ENCODE results near the gene KIF3C. TPM values are rescaled to one million over a fixed set of nuclear protein-coding genes. Genes with fewer than 3 reads are reported as not detected.

Gene KIF3C
- total and polyA plus RNA-seq, 2 of the 8 experiments (the other 6 are each of a cell fraction or from before 2014, with no cell fraction given), result 13.4 to 58.1 TPM

- no peak for TF ChIP-seq HDAC6 (IDR thresholded peaks at IDR 0.05; ENCODE audit: low read depth, low read length)
Observed at GRCh38 chr2:25983735-25984134, 1.4 kb upstream of the KIF3C start (continued).

Data from H1 (cell line).